ENCODE measurements around the gene SLC66A1.

Gene SLC66A1

DNA sequence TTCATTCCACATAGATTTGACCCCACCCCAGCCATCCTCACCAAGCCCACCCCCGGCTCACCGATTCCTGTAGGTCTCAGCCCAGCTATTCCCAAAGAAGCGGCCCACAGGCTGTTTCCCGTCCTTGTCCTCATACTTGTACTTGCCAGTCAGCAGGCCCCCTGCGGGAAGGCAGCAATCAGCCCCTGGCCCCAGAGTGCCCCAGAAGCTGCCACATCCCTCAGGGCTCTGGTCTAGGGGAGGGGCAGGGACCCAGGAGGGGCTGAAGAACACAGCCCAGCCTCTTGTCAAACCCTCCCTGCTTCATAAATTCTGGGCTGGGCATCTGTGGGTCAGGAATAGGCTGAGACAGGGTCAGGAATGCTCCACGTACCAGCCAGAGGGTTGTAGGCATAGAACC is 5.2 kb upstream of the SLC66A1 start:
- no peak for DNase-seq

DNA sequence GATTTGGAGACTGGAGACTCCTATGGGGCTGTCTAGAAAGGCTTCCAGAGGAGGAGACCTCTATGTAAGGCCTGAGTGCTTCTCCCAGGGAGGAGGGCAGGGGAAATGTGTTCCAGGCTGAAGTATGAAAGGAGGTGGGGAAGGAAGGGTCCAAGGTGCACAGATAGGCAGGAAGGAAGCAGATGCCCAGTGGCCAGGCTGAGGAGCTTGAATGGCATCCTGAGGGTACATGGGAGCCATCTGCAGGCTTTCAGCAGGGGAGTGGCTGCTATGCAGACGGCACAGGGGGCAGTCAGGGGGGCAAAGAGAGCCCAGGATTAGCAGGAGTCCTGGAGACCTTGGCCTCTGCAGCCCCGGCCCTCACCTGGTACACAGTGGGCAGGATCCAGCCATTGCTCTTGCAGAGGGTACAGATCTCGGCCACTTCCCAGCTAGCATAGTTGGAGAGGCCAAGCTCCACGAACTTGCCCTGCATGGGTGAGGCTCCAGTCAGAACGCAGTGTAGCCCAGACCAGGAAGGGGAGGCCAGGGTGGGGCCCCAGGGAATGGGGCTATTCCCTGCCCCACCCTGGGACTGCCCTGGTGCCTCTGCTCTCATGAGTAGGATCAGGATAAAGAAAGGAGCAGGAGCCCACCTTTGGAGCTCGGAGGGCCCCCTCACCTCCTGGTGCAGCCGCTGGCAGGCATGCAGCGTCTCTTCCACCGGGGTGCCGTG is 4.2 kb upstream of the SLC66A1 start:
- DNase-seq = no peak

DNA sequence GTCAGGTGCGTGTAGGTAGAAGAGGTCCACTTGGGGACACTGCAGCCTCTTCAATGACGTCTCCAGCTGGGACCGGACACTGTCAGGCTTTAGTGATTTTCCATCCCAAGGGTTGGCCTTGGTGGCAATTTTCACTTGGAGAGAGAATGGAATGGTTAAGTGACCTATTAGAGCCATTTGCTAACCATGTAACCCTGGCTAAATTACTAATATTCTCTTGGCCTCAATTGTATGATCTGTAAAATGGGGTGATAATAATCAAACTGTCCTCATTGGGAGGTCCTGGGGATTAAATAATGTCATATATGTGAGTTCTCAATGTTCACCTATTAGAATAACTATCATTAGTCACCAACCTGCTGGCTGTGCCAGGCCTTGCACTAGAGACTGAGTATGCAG is 3.6 kb upstream of the SLC66A1 start:
- DNase-seq = no peak

DNA sequence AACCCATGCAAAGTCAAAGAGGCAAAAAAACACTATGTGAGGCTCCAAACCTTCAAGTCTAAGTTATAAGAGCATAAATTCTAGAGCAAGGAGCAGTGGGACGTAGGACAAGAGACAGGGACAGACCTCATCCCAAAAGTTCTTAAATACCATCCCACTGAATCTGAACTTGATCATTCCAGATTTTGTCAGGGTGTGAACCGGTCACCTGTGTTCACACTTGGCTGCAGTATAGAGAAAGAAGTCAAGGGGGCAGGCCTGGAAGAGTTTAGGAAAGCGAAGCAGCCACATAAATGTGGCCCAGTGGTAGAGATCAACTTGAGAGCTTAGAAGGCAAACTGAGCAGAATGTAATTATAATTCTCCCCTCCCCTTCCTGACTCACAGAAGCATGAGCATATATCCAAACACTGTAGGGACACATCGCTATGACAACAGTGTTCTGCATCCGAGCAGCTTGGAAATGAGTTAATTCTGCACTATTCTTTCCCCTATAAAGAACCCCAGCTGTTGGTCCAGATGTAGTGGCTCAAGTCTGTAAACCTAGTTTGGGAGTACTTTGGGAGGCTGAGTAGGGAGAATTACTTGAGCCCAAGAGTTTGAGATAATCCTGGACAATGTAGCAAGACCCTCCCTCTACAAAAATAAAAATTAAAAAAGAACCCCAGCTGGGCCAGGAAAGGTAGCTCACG is 2.9 kb upstream of the SLC66A1 start:
- DNase-seq = no peak

DNA sequence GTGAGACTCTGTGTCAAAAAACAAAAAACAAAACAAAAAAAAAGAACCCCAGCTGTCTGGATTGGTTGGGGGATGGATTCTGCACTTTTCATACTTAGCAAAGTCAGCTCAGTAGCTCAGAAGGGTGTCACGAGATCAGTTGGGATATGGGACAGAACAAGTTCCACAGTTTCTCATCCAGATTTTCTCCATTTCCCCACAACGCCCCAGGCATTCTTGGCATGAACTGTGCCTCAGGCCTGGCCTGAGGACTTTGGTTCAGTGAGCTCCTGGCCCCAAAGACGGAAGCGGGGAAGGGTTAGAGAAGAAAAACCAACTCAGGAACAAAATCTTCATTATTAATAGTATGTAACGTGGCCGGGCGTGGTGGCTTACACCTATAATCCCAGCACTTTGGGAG is 2.1 kb upstream of the SLC66A1 start:
- DNase-seq = no peak

DNA sequence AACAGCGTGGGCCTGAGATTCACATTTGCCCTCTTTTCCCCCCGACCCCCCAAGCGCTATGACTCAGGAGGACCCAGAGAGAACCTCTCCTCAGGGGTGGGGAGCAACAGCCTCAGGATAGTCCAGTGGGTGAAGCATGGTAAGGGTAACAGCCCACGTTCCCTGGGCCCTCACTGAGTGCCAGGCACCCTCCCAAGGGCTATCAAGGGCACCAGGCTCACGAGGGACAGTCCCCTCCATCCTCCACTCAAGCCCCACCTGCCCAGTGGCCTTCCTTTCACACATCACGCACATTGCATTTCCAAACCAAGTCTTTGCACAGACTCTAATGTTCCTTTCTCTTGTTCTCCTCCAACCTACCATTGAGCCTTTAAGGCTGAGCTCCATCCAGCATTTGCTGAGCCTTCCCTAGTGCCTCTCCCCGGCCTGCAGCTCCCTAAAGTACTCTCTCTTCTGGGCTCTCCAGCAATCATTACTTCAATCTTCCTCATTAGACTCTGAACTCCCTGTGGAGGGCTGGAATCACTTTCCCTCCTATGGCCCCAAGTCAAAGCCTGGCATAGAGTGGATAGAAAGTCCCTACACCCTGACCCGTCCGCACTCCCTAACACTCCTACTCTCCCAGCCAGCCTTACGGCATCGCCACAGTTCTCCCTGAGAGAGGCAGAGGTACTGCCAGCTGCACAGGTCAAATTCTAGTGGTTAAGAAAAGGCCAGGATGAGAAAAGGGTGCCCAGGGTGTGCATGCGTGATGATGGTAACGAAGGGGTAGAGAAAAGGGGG is 1.2 kb upstream of the SLC66A1 start:
- no peak for DNase-seq

DNA sequence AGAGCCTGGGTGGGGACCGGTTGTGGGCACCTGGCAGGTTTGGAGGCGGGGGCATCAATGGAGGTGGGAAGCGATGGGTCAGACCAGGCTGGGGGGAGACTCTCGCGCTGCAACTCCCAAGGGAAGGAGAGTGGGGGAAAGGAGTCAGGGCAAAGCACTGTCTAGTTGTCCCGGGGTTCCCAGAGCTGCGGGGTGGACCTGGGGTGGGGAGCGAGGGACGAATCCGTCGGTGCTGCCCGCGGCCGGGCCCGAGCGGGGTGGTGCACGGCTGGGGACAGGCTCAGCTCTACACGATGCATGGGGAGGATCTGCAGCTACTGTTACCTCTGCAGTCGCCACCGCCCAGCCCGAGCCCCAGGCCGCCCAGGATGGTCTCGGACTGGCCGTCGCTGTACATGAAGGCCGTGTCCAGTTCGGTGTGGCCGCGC is 609 bp upstream of the SLC66A1 start:
- no peak for DNase-seq

DNA sequence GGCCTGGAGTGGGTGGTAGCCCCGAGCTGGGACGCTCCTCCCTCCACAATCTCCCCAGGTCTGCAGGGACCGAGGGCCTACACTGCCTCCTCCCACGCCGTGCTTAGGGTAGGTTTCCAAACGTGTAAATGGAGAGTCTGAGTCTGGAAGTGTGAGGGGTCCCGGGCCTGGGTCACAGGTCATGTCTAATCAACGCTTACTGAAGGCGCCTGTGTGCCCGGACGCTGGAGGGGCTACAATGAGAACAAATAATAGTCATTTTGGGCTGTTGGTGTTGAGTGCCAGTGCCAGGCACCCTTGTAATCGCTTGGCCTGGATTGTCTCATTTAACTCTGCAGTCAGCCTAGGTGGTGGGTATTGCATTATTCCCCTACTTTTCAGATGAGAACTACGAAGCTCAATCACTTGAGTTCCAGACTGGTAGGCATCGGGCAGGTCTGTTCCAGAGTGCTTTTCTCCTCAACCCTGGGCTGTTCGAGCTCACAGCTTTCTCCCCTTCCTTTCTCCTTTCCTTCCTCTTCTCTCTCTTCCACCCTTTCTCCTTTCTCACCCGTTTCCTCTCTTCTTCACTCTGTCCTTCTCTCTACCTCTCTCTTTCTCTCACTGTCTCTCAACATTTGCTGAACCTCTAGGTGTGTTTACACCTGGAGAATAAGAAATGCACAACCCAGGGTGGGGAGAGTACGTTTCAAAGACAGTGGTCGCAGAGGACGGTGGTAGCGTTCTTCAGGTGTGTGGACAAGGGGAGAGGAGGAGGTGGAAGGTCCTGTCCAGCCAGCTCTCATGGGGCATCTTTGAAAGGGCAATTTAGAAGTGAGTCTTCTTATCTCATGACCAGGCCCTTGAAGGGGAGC is 883 bp downstream of the SLC66A1 start:
- DNase-seq = no peak

DNA sequence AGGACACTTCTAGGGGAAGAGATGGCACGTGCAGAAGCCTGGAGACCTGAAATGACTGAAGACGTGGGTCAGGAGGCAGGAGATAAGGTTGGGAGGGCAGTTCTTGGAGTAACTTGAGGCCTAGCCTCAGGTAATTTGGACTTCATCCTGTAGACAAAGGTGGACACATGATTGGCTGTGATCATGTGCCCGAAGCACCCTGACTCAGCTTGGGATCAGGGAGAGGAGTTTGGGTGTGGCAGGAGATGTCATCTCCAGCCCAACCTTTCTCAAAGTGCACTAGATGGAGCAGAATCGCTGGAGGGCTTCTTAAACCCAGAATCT is 1.5 kb downstream of the SLC66A1 start:
- DNase-seq = no peak

DNA sequence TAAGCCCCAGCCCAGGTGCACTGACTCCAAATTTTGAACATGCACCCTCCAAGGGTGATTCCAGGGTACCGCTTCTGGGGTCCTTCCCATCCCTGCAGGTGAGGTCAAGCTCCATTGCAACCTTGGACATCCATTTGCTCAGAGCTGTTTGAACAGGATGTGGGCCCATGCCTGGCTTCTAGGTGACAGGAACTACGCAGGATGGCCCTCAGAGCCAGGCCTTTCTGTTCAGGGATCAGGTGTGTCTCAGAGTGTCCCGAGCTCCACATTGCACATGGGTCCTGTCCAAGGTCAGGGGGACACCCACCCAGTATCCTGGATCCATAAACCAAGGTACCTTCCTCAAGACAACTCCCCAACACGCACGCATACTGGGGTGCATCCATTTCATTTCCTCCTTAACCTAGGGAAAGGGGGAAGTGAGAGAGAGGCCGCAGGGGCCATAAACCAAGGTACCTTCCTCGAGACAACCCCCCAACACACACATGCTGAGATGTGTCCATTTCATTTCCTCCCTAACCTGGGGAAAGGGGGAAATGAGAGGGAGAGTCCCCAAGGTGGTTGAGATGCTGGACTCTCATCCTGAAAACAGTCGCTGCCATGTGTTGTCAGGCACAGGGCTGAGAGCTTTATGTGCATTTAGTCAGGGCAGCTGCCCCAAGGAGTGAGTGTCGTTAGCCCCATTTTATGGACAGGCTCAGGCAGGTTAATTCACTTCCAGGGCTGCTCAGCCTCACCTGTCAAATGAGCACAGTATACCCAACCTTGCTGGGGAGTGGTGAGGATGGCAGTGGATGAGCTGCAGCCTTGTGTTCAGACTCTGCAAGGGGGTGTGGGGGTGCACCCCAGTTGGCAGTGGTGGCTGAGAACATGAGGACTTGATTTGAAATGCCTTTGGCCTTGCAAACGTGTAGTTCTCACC is 2.1 kb downstream of the SLC66A1 start:
- DNase-seq = no peak

DNA sequence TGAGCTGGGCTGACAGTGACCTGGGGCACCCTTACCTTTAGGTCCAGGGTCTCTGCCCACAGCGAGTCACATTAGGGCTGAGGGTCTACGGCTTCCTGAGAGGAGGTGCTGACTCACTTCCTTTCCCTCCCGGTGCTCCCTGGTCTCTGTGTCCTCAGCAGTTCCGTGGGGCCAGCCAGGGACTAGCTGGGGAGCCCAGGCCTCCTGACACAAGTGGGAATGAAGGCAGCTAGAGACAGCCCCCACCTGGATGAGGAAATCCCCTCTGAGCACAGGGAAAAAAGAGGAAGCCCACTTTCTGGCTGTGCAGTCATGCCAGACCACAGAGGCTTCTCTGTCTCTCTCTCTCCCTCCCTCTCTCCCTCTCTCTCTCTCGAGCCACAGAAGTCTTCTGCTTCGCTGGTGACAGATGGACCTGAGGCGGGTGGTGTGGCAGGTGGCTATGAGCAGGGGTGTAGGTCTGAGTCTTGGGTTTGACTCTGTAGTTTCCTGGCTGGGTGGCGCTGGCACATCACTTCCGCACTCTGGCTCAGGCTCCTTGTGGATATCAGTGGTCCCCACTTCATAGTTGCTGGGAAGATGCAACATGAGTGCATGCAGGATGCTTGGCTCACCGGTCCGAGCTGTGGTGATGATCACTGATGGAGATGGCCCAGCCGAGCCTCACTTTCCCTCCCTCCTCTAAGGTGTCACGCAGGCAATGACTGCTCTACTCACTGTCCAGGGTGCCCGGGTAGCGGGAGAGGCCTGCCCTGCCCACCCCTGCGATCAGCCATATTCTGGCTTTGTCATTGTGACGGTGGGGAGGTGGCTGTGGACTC is 3.5 kb downstream of the SLC66A1 start:
- DNase-seq = no peak

DNA sequence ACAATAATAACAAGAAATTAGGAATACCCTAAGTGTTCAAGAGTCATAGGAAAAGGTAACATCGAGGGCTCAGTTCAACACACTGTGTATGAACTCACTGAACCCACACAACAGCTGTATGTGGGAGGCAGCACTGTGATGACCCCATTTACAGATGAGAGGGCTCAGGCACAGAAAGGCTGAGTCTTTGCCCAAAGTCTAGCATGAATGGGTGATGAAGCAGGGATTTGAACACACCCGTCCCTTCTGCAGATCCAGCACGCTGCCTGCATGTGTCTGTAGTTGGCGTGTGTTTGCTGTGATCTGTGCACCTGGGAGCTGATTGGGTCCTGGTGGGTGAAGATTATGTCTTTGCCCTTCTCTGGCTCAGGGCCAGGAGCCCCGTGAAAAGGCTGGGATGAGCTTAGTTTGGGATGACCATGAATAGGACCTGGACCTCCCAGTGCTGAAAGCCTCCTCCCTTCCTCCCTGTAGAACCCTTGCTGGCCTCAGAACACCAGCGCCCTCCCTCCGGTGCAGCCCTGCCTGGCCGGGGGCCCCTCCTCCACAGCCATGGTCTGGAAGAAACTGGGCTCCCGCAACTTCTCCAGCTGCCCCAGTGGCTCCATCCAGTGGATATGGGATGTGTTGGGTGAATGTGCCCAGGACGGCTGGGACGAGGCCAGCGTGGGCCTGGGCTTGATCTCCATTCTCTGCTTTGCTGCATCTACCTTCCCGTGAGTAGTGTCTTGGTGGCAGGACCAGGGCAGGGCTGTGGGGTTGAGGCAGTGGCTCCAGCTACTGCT is 5.2 kb downstream of the SLC66A1 start:
- DNase-seq = no peak

DNA sequence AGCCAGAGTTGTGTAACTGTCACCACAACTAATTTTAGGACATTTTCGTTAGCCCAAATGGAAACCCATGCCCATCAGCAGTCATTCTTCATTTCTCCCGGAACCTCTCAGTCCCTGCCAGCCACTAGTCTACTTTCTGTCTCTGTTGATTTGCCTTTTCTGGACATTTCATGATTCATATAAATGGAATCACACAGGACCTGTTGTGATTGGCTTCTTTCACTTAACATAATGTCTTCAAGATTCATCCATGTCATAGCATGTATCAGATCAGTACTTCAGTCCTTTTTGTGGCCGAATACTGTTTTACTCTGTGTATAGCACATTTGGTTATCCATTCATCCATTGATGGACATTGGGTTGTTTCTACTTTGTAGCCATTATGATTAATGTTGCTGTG is 7.1 kb downstream of the SLC66A1 start:
- no peak for DNase-seq

DNA sequence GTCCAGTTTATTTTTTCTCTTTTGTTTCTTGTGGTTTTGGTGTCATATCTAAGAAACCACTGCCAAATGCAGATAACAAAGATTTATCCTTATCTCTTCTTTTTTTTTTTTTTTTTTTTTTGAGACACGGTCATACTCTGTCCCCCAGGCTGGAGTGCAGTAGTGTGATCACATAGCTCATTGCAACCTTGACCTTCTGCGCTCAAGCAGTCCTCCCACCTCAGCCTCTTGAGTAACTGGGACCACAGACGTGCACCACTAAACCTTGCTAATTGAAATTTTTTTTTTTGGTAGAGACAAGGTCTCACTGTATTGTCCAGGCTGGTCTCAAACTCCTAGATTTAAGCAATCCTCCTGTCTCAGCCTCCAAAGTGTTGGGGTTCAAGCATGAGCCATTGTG is 8.9 kb downstream of the SLC66A1 start:
- DNase-seq = no peak

DNA sequence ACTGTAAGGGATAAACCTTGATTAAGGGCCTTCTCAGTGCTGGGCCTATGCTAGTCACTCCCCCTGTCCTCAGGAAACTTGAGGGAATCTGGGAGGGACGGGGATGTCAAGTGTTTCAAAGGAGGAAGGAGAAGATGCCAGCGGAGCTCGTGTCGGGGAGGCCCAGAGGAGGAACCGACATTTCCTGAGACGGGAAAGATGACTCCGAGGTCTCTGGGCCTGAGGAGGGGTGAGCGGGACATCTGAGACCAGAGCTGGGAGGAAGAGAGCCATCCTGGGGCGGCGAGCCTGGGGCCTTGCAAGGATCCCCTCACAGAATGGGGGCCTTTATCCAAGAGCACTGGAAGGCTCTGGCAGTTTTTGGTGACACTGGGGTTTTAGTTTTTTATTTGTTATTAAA is 10.4 kb downstream of the SLC66A1 start:
- DNase-seq = no peak

DNA sequence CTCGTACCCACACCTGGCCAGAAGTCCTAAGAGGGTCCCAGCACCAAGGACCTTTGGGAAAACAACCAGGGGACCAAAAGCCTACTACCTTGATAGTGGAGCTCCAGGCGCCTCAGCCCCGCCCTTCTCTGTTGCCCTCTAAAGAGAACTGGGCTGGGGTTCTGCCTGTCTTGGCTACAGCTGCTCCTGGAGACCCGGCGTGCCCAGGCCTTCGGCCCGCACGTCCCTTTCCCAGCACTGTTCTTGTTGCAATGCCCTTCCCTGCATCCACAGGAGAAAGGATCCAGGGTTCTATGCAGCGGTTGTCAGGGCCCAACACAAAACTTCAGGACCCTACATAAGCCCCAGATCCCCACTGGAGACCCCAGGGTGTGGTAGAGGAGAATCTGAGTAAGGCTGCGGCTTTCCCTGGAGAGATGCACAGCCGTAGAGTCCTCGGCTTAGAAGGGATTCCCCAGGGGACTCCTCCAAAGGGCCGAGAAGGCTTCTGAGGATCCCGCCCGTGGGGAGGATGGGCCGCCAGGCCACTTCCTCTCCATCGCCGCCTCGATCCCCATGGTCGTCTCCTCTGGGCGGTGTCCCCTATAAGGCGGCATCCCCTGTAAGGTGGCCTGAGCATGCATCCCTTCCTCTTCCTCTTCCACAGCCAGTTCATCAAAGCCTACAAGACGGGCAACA is 12.0 kb downstream of the SLC66A1 start:
- no peak for DNase-seq

DNA sequence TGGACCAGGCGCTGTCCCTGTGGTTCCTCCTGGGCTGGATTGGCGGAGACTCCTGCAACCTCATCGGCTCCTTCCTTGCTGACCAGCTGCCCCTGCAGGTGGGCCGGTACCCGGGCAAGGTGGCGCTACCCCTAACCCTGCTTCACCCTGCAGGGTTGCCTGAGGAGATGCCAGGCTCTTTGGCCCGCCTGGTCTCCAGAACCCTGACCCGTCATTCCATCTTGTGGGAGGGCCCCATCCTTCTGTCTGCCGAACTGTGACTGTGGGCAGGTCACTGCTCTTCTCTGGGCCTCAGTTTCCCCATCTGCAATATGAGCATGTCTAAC is 12.5 kb downstream of the SLC66A1 start:
- no peak for DNase-seq

DNA sequence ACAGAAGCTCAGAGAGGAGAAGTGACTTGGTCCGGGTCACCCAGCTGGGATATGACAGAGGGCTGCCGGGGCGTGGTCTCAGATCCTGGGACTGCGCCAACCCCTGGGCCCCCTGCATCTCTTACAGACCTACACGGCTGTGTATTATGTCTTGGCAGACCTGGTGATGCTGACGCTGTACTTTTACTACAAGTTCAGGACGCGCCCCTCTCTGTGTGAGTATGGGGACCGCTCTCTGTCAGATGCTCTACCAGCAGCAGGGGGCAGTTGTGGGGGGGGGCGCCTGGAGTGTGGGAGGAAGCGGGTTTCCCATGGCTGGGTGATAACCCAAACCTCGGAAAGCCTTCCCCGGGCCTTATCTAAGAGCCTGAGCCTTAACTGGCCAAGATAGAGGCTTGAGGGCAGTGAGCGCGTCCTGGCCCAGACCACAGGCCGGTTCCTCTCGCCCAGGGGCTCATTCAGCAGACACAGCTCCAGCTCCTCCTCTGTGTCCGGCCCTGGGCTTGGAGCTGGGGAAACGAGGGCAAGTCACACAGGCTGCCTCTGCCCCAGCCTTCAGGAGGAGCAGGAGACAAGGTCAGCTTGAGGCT is 13.3 kb downstream of the SLC66A1 start:
- DNase-seq = no peak

DNA sequence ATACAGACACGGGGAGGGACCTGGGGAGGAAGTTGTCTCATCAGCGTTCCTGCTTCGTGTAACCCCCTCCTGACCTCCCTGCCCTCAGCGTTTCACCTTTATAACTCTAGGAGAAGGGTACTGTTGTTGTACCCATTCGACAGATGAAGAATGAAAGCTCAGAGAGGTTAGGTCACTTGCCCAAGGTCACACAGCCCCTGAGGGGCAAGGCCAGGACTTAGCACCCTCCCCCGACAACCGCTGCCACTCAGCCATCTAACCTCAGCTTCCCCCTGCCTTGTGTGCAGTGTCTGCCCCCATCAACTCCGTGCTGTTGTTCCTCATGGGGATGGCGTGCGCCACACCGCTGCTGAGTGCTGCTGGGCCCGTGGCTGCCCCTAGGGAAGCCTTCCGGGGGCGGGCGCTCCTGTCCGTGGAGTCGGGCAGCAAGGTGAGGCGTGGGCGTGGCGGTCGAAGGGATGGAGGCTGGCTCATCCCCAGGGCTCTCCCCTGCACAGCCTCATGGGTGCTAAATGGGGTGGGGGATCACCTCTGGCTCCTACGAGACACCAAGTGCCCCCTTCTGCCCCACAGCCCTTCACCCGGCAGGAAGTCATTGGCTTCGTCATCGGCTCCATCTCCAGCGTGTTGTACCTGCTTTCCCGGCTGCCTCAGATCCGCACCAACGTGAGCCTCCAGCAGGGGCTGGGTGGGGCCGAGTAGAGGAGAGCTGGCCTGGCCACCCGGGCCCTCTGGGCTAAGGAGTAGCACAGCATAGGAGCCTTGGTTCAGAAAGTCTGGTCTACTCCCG is 14.0 kb downstream of the SLC66A1 start:
- no peak for DNase-seq

All from NCI-H187 treated with DMSO at 0.1 percent for 48 hours (cell line).